Small intestine (tissue), 7 donors: Measurements from ENCODE around the gene DENND1C. TPM values are rescaled to one million over a fixed set of nuclear protein-coding genes. Genes with fewer than 3 reads are reported as not detected.

Source experiments
- DNase-seq, 2 donors: peaks; one replicate each; pipeline versions ENCODE4 v3.0.0 to v3.0.0-alpha.2; 2013
- FAIRE-seq: peaks from 2 replicates; lab custom pipeline; 2012; peaks lifted over from hg19 to GRCh38; lab: Jason Lieb, UNC
- H3K27ac ChIP-seq, 3 donors: one replicate each; pipeline ENCODE4 v1.5.1; 2013; ENCODE audit warnings: low read length in 2 of 3, mild to moderate bottlenecking in 2 of 3, control low read depth in 1 of 3, inconsistent platforms in 1 of 3, low read depth in 1 of 3, moderate library complexity in 1 of 3
- H3K27me3 ChIP-seq, 3 donors: one replicate each; pipeline ENCODE4 v1.6.1; 2013; ENCODE audit warnings: low read length in 3 of 3, inconsistent platforms in 1 of 3; ENCODE audit not compliant: control insufficient read depth in 3 of 3, insufficient read depth in 3 of 3
- H3K36me3 ChIP-seq, 3 donors: one replicate each; pipeline ENCODE4 v1.6.1; 2013; ENCODE audit warnings: low read length in 3 of 3, inconsistent platforms in 1 of 3, low read depth in 1 of 3, mild to moderate bottlenecking in 1 of 3, moderate library complexity in 1 of 3; ENCODE audit not compliant: control insufficient read depth in 3 of 3, insufficient read depth in 2 of 3
- H3K4me1 ChIP-seq, 3 donors: one replicate each; pipeline ENCODE4 v1.6.1; 2013; ENCODE audit warnings: low read length in 2 of 3, inconsistent platforms in 1 of 3, low read depth in 1 of 3, mild to moderate bottlenecking in 1 of 3, moderate library complexity in 1 of 3; ENCODE audit not compliant: control insufficient read depth in 3 of 3, insufficient read depth in 2 of 3
- H3K4me3 ChIP-seq, 3 donors: one replicate each; pipeline ENCODE4 v1.5.1; 2013; ENCODE audit warnings: low read length in 3 of 3, control low read depth in 1 of 3, inconsistent platforms in 1 of 3, low read depth in 1 of 3, mild to moderate bottlenecking in 1 of 3, moderate library complexity in 1 of 3
- H3K9me3 ChIP-seq, 2 donors: one replicate each; pipeline ENCODE4 v1.6.1; 2013; ENCODE audit warnings: low read depth in 1 of 2, low read length in 1 of 2; ENCODE audit not compliant: control insufficient read depth in 2 of 2, insufficient read depth in 1 of 2
- WGBS, 3 donors: extraction: QIAGEN DNeasy Blood & Tissue Kit; methylation state at CpG; one replicate each; pipeline ENCODE4 v1.1.7; 2013; 5-methylcytosine and 5-hydroxymethylcytosine counted together
- polyA plus RNA-seq, 4 donors: library from polyadenylated mRNA; stranded (reverse) in 3 of 4; unstranded in 1 of 4; fragments of 200-250 nt in 3 of 4; fragments of 120-200 nt in 1 of 4; gene quantifications; one replicate each; pipeline versions ENCODE4 v1.2.1 to v1.2.3, GENCODE V29; 2013
- donor health status: healthy with polysubstance abuse.
- donor health status: control.
- donor health status: control.
- donor health status: Bipolar disorder and iron deficiency.
- donor health status: healthy.

DENND1C gene
- polyA plus RNA-seq, 4 donors = 4.0 to 48.7 (median 9.6) TPM

GRCh38 chr19:6446452-6446851 lies 35.1 kb downstream of the DENND1C start:
- DNase-seq = no peak
- Histone ChIP-seq H3K27ac (no peak overlapping the region), H3K9me3 (peaks cover 0 to 7% of the 10 kb centered on the region in 2 donors), H3K4me1 (no peaks in the 10 kb centered on the region), H3K36me3 (peaks cover 0 to 16% (median 2%) of the 10 kb centered on the region in 3 donors), H3K27me3 (no peaks in the 10 kb centered on the region), H3K4me3 (no peak overlapping the region)
- no peak for FAIRE-seq
- 94 to 99% (median 99%) methylated on average over 3 of the region's 3 CpGs for WGBS, 3 donors

GRCh38 chr19:6443986-6444385 lies 37.6 kb downstream of the DENND1C start:
- H3K4me3 ChIP-seq = no peak overlapping the region
- FAIRE-seq (no peak), DNase-seq (no peak)
- no peak overlapping the region for H3K27ac ChIP-seq
- H3K27me3 ChIP-seq = no peaks in the 10 kb centered on the region
- WGBS, 3 donors = 88 to 94% (median 89%) methylated on average over 13 of the region's 13 CpGs
- H3K4me1 ChIP-seq = no peaks in the 10 kb centered on the region
- H3K36me3 ChIP-seq = peaks cover 0 to 11% (median 2%) of the 10 kb centered on the region in 3 donors
- peaks cover 0 to 7% of the 10 kb centered on the region in 2 donors for H3K9me3 ChIP-seq

GRCh38 chr19:6442087-6442688 lies 39.4 kb downstream of the DENND1C start:
- Histone ChIP-seq H3K36me3 (peaks cover 0 to 11% (median 2%) of the 10 kb centered on the region in 3 donors), H3K9me3 (peaks cover 0 to 7% of the 10 kb centered on the region in 2 donors), H3K27me3 (no peaks in the 10 kb centered on the region), H3K4me3 (no peak overlapping the region), H3K4me1 (no peaks in the 10 kb centered on the region), H3K27ac (no peak overlapping the region)
- DNase-seq (no peak), FAIRE-seq (no peak)
- WGBS, 3 donors = 81 to 86% (median 84%) methylated on average over 12 to 13 of the region's 13 CpGs

GRCh38 chr19:6440905-6441304 lies 40.7 kb downstream of the DENND1C start:
- Histone ChIP-seq H3K36me3 (peaks cover 0 to 7% (median 2%) of the 10 kb centered on the region in 3 donors), H3K27me3 (no peaks in the 10 kb centered on the region), H3K4me1 (no peaks in the 10 kb centered on the region), H3K9me3 (peaks cover 0 to 7% of the 10 kb centered on the region in 2 donors), H3K27ac (no peak overlapping the region), H3K4me3 (no peak overlapping the region)
- WGBS, 3 donors = 77 to 89% (median 84%) methylated on average over 3 of the region's 3 CpGs
- DNase-seq (no peak), FAIRE-seq (no peak)

- WGBS, 3 donors = 84 to 100% (median 94%) methylated on average over 3 to 4 of the region's 4 CpGs
- H3K27ac ChIP-seq = no peak overlapping the region
- DNase-seq = no peak
- FAIRE-seq = no peak
- no peaks in the 10 kb centered on the region for H3K4me1 ChIP-seq
- H3K36me3 ChIP-seq = peaks cover 0 to 3% (median 0%) of the 10 kb centered on the region in 3 donors
- H3K27me3 ChIP-seq = no peaks in the 10 kb centered on the region
- H3K9me3 ChIP-seq = no peaks in the 10 kb centered on the region
- no peak overlapping the region for H3K4me3 ChIP-seq
Observed at GRCh38 chr19:6439743-6440142, 41.8 kb downstream of the DENND1C start.

- no peaks in the 10 kb centered on the region for H3K36me3 ChIP-seq
- no peak within 1 kb of the TSS for H3K27ac ChIP-seq
- 85 to 92% (median 86%) methylated on average over 10 of the region's 10 CpGs for WGBS, 3 donors
- no peak within 1 kb of the TSS for H3K4me3 ChIP-seq
- no peaks in the 10 kb centered on the region for H3K9me3 ChIP-seq
- peaks cover 0 to 7% (median 0%) of the 10 kb centered on the region in 3 donors for H3K27me3 ChIP-seq
- no peak for DNase-seq
- no peaks in the 10 kb centered on the region for H3K4me1 ChIP-seq
- FAIRE-seq = no peak
Observed at GRCh38 chr19:6433663-6434062, 47.9 kb downstream of the DENND1C start, which contains the start of gene SLC25A41. SLC25A41 (minus strand) TSS chr19:6433763; CDS start chr19:6433693, 70 bp downstream.

- no peak overlapping the region for H3K27ac ChIP-seq
- no peaks in the 10 kb centered on the region for H3K9me3 ChIP-seq
- peaks cover 0 to 7% (median 0%) of the 10 kb centered on the region in 3 donors for H3K27me3 ChIP-seq
- no peak overlapping the region for H3K4me3 ChIP-seq
- H3K36me3 ChIP-seq = no peaks in the 10 kb centered on the region
- no peak for FAIRE-seq
- DNase-seq = no peak
- no peaks in the 10 kb centered on the region for H3K4me1 ChIP-seq
- 86 to 89% (median 87%) methylated on average over 11 of the region's 11 CpGs for WGBS, 3 donors
Observed at GRCh38 chr19:6433165-6433564, 48.4 kb downstream of the DENND1C start.

- FAIRE-seq = no peak
- DNase-seq = no peak
- no peak overlapping the region for H3K4me3 ChIP-seq
- no peaks in the 10 kb centered on the region for H3K36me3 ChIP-seq
- H3K27me3 ChIP-seq = peaks cover 0 to 7% (median 0%) of the 10 kb centered on the region in 3 donors
- no peaks in the 10 kb centered on the region for H3K4me1 ChIP-seq
- no peaks in the 10 kb centered on the region for H3K9me3 ChIP-seq
- 84 to 92% (median 91%) methylated on average over 11 of the region's 11 CpGs for WGBS, 3 donors
- H3K27ac ChIP-seq = no peak overlapping the region
Observed at GRCh38 chr19:6431891-6432290, 49.7 kb downstream of the DENND1C start.
